ENCODE data around the gene PROM1.

- TF ChIP-seq ETV6 (CRISPR knock-in tag; conservative IDR thresholded peaks at IDR 0.05) = no peak
- TF ChIP-seq CEBPG (CRISPR knock-in tag; IDR thresholded peaks at IDR 0.05) = no peak
- no peak for TF ChIP-seq HDAC6 (IDR thresholded peaks at IDR 0.05; ENCODE audit: low read depth, low read length)
- no peak for TF ChIP-seq HNRNPL (IDR thresholded peaks at IDR 0.05; ENCODE audit: low read depth, low read length)
- no peak for TF ChIP-seq ZNF609 (CRISPR knock-in tag; IDR thresholded peaks at IDR 0.05; ENCODE audit: borderline replicate concordance)
- TF ChIP-seq ZFX (CRISPR knock-in tag; IDR thresholded peaks at IDR 0.05; ENCODE audit: low read depth) = no peak
- 0 out of 2 replicates have a peak, but pooled peaks have one; percentile 14 for TF ChIP-seq FOXO4 (CRISPR knock-in tag; conservative IDR thresholded peaks at IDR 0.05)
- no peak for TF ChIP-seq ZBTB43 (CRISPR knock-in tag; conservative IDR thresholded peaks at IDR 0.05)
- TF ChIP-seq, protein P1, sequence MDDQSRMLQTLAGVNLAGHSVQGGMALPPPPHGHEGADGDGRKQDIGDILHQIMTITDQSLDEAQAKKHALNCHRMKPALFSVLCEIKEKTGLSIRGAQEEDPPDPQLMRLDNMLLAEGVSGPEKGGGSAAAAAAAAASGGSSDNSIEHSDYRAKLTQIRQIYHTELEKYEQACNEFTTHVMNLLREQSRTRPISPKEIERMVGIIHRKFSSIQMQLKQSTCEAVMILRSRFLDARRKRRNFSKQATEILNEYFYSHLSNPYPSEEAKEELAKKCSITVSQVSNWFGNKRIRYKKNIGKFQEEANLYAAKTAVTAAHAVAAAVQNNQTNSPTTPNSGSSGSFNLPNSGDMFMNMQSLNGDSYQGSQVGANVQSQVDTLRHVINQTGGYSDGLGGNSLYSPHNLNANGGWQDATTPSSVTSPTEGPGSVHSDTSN (CRISPR knock-in tag; IDR thresholded peaks at IDR 0.05; ENCODE audit: borderline replicate concordance) = no peak
- no peak for TF ChIP-seq KDM5B (CRISPR knock-in tag; IDR thresholded peaks at IDR 0.05; ENCODE audit: borderline replicate concordance)
- TF ChIP-seq POLR2AphosphoS5 (IDR thresholded peaks at IDR 0.05; ENCODE audit: low read depth, low read length) = no peak
- TF ChIP-seq CCAR2 (optimal IDR thresholded peaks at IDR 0.05; ENCODE audit: low read depth, low read length) = no peak
Observed at GRCh38 chr4:16104520-16104919, 20.7 kb upstream of the PROM1 start.

Measured in HepG2 (cell line).